Measurements from ENCODE around the gene ST13.
"Not testable (repeated sequence)": the region's sequence is repeated elsewhere in the genome, so short reads cannot be mapped to it uniquely, and the experiment has no call there.

Gene ST13

GRCh38 chr22:40857309-40857855, 943 bp upstream of the ST13 start:
- no peak for ATAC-seq (replicated peaks)
- peaks cover 14 to 40% of the 10 kb centered on the region in 2 donors for H3K4me1 Mint-ChIP-seq
- H3K27me3 Mint-ChIP-seq = no peaks in the 10 kb centered on the region
- no peak for DNase-seq
- peaks cover 10 to 23% of the 10 kb centered on the region in 2 donors for H3K36me3 Mint-ChIP-seq
- no peaks in the 10 kb centered on the region for H3K9me3 Mint-ChIP-seq
- peak overlapping the region; percentile 100 for H3K27ac Mint-ChIP-seq
- peak overlapping the region; percentile 93 to 99 for H3K4me3 Mint-ChIP-seq

DNA sequence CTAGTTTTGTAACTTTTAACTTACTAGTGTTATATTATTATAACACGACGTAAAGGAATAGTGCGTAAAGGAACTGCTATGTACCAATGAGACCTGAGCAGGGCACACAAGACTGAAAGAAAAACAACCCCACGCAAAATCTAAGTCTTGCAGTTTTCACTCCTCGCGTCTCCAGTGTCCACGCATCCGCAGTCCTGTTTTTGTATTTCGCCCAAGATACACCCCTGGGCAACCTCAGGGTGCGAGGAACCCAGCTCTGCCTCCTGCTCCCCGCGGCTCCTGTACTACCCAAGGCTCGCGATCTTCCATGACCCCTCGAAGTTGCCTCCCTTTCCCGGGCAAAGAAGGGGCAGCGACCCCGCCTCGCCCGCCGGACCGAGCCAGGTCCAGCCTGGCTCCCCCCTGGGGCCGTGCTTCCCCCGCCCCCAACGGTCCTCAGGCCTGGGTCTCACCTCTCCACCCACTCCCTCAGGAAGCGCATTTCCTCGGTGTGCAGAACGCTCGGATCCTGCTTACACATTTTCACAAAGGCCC, 393 bp downstream of the ST13 start:
- H3K27ac Mint-ChIP-seq = peak overlapping the region; percentile 100
- peak overlapping the region; percentile 93 to 99 for H3K4me3 Mint-ChIP-seq
- ATAC-seq (replicated peaks) = peak; percentile 22 to 29
- peaks cover 6 to 18% of the 10 kb centered on the region in 2 donors for H3K36me3 Mint-ChIP-seq
- H3K27me3 Mint-ChIP-seq = no peaks in the 10 kb centered on the region
- no peaks in the 10 kb centered on the region for H3K9me3 Mint-ChIP-seq
- peaks cover 16 to 48% of the 10 kb centered on the region in 2 donors for H3K4me1 Mint-ChIP-seq
- no peak for DNase-seq

GRCh38 chr22:40855071-40855978, 1.1 kb downstream of the ST13 start:
- H3K36me3 Mint-ChIP-seq = peaks cover 5 to 15% of the 10 kb centered on the region in 2 donors
- no peaks in the 10 kb centered on the region for H3K27me3 Mint-ChIP-seq
- peaks cover 16 to 48% of the 10 kb centered on the region in 2 donors for H3K4me1 Mint-ChIP-seq
- H3K9me3 Mint-ChIP-seq = no peaks in the 10 kb centered on the region
- peak overlapping the region; percentile 37 for H3K27ac Mint-ChIP-seq
- ATAC-seq (replicated peaks) (no peak), DNase-seq (no peak)
- peak overlapping the region; percentile 93 to 99 for H3K4me3 Mint-ChIP-seq

- no peaks in the 10 kb centered on the region for H3K9me3 Mint-ChIP-seq
- peaks cover 7 to 20% of the 10 kb centered on the region in 2 donors for H3K36me3 Mint-ChIP-seq
- peaks cover 14 to 49% of the 10 kb centered on the region in 2 donors for H3K4me1 Mint-ChIP-seq
- H3K27ac Mint-ChIP-seq = peak overlapping the region; percentile 68
- H3K4me3 Mint-ChIP-seq = peak overlapping the region in 1 of 2 donors; percentile 33
- no peaks in the 10 kb centered on the region for H3K27me3 Mint-ChIP-seq
- DNase-seq (no peak), ATAC-seq (replicated peaks) (no peak)
Observed at GRCh38 chr22:40853961-40854360, 2.5 kb downstream of the ST13 start.

DNA sequence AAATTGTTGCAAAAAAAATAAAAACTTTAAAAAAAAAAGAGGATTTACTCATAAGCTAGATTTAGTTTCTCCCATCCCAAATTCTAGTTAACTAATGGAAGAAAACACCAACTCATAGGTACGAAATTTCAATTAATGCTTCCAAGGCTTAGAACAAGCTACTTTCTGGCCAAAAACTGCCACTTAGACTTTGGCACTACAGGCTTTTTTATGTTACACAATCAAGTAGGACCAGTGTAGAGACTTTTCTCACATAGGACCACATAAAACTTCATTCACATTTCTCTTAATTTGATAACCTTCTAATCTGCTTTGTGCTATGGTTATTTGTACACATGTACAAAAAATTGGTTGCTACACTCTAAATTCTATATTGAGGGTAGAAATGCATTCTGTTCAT, 3.1 kb downstream of the ST13 start:
- ATAC-seq (replicated peaks) (no peak), DNase-seq (no peak)
- Mint-ChIP-seq H3K9me3 (no peaks in the 10 kb centered on the region), H3K4me1 (peaks cover 13 to 47% of the 10 kb centered on the region in 2 donors), H3K27ac (peak overlapping the region; percentile 68), H3K27me3 (no peaks in the 10 kb centered on the region), H3K4me3 (peak overlapping the region in 1 of 2 donors; percentile 33), H3K36me3 (peaks cover 7 to 22% of the 10 kb centered on the region in 2 donors)

- peaks cover 28 to 41% of the 10 kb centered on the region in 2 donors for H3K36me3 Mint-ChIP-seq
- not testable (repeated sequence) for ATAC-seq (replicated peaks)
Observed at GRCh38 chr22:40845816-40846215, 10.6 kb downstream of the ST13 start.

GRCh38 chr22:40844951-40845350, 11.5 kb downstream of the ST13 start:
- no peak overlapping the region for H3K27ac Mint-ChIP-seq
- H3K4me3 Mint-ChIP-seq = no peak overlapping the region

More at GRCh38 chr22:40845816-40846215, 10.6 kb downstream of the ST13 start:
- not testable (repeated sequence) for H3K27ac Mint-ChIP-seq, H3K9me3 Mint-ChIP-seq, H3K4me3 Mint-ChIP-seq, DNase-seq, H3K27me3 Mint-ChIP-seq
- peaks cover 1 to 11% of the 10 kb centered on the region in 2 donors for H3K4me1 Mint-ChIP-seq

GRCh38 chr22:40838486-40838885, 18.0 kb downstream of the ST13 start:
- no peak overlapping the region for H3K27ac Mint-ChIP-seq

More at GRCh38 chr22:40844951-40845350, 11.5 kb downstream of the ST13 start:
- no peaks in the 10 kb centered on the region for H3K9me3 Mint-ChIP-seq
- no peak for DNase-seq
- H3K27me3 Mint-ChIP-seq = no peaks in the 10 kb centered on the region
- peaks cover 26 to 44% of the 10 kb centered on the region in 2 donors for H3K36me3 Mint-ChIP-seq
- H3K4me1 Mint-ChIP-seq = peaks cover 1 to 5% of the 10 kb centered on the region in 2 donors
- ATAC-seq (replicated peaks) = no peak

DNA sequence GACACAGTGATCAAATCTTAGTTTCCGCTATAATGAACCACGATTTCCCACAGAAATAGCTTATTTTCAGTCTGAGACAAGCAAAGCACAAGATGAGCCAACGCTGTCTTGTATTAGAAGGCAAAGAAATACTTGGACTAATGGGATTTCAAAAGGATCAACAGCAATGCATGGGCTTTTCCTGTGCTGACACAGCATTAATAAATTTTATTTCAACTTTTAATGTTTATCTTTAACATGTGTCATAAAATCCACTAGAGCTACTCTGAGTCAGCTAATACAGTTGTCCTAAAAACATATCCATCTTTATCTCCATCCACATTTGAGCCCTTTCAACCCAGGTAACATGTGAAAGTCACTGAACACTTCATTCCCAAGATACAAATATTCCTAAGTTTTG, 21.8 kb downstream of the ST13 start:
- H3K36me3 Mint-ChIP-seq = peaks cover 24 to 29% of the 10 kb centered on the region in 2 donors
- H3K9me3 Mint-ChIP-seq = no peaks in the 10 kb centered on the region
- no peak overlapping the region for H3K4me3 Mint-ChIP-seq
- H3K27ac Mint-ChIP-seq = no peak overlapping the region
- no peak for DNase-seq
- no peaks in the 10 kb centered on the region for H3K4me1 Mint-ChIP-seq
- ATAC-seq (replicated peaks) = no peak
- no peaks in the 10 kb centered on the region for H3K27me3 Mint-ChIP-seq

More at GRCh38 chr22:40838486-40838885, 18.0 kb downstream of the ST13 start:
- Mint-ChIP-seq H3K4me1 (peaks cover 1 to 4% of the 10 kb centered on the region in 2 donors), H3K36me3 (peaks cover 39% of the 10 kb centered on the region in 2 donors), H3K9me3 (no peaks in the 10 kb centered on the region), H3K27me3 (no peaks in the 10 kb centered on the region), H3K4me3 (no peak overlapping the region)
- no peak for ATAC-seq (replicated peaks)
- DNase-seq = no peak

DNA sequence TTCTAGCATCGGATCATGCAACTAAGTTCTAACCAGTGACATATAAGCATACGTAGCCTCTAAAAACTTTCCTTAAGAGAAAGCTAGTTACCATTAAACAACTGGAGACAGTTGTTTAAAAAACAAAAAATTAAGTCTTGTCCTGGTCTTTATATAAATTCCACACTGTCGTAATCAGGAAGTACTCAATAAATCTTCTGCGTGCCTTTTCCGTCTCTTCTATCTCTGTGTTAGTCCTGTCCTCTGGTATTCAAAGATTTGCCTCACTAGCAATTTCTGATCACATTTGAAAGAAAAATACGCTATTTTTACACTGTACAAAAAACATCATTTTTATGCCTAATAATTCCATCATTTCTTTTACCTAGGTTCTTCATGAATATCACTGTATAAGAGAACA, 27.3 kb downstream of the ST13 start:
- Mint-ChIP-seq H3K4me3 (no peak overlapping the region), H3K4me1 (no peaks in the 10 kb centered on the region), H3K27ac (no peak overlapping the region), H3K9me3 (no peaks in the 10 kb centered on the region), H3K36me3 (peaks cover 19 to 23% of the 10 kb centered on the region in 2 donors), H3K27me3 (no peaks in the 10 kb centered on the region)
- no peak for ATAC-seq (replicated peaks)
- no peak for DNase-seq

- Mint-ChIP-seq H3K36me3 (peaks cover 11 to 26% of the 10 kb centered on the region in 2 donors), H3K27ac (peak overlapping the region; percentile 42), H3K4me1 (no peaks in the 10 kb centered on the region), H3K27me3 (no peaks in the 10 kb centered on the region), H3K9me3 (no peaks in the 10 kb centered on the region), H3K4me3 (no peak overlapping the region)
- DNase-seq = no peak
- ATAC-seq (replicated peaks) = no peak
Observed at GRCh38 chr22:40826984-40827741, 29.3 kb downstream of the ST13 start.

- not testable (repeated sequence) for ATAC-seq (replicated peaks); H3K27ac Mint-ChIP-seq; H3K27me3 Mint-ChIP-seq; H3K4me1 Mint-ChIP-seq; H3K4me3 Mint-ChIP-seq; H3K9me3 Mint-ChIP-seq; DNase-seq
- H3K36me3 Mint-ChIP-seq = peaks cover 12 to 27% of the 10 kb centered on the region in 2 donors
Observed at GRCh38 chr22:40826292-40826691, 30.1 kb downstream of the ST13 start.

DNA sequence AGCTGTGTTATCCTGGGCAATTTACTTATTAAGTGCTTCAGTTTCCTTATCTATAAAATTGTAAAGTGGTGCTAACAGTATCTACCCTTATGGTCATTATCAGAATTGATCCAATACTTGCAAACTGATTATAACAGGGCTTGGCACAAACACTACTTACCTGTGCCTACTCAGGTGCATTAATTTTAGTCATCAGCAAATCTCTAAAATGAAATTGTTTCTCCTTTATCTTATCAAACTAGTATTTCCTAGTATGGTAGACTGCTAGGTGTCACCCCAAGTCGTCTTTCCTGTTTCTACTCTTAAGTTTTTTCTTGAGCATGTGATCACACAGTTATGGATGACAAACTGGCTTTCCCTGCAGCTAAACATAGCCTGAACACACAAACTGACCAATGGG, 33.0 kb downstream of the ST13 start:
- H3K27me3 Mint-ChIP-seq = no peaks in the 10 kb centered on the region
- DNase-seq (no peak), ATAC-seq (replicated peaks) (no peak)
- H3K4me1 Mint-ChIP-seq = peaks cover 6 to 9% of the 10 kb centered on the region in 2 donors
- peak overlapping the region; percentile 7 for H3K27ac Mint-ChIP-seq
- H3K4me3 Mint-ChIP-seq = no peak overlapping the region
- no peaks in the 10 kb centered on the region for H3K9me3 Mint-ChIP-seq
- H3K36me3 Mint-ChIP-seq = peaks cover 6 to 18% of the 10 kb centered on the region in 2 donors
